GM12875 (cell line): ENCODE measurements around the gene GFER.

ENCODE experiments used
- H3K4me3 ChIP-seq: one replicate; pipeline ENCODE4 v1.5.1; 2011; ENCODE audit warnings: low read depth, low read length, control low read depth
- CTCF ChIP-seq: IDR thresholded peaks from 2 replicates; pipeline ENCODE4 v1.5.1; 2011; ENCODE audit warnings: low read depth, mild to moderate bottlenecking, control low read depth, inconsistent platforms, low read length, moderate library complexity, borderline replicate concordance; ENCODE audit not compliant: insufficient read depth

GFER gene

GRCh38 chr16:2025251-2025650, 41.3 kb downstream of the GFER start:
- H3K4me3 ChIP-seq = no peak overlapping the region
- TF ChIP-seq CTCF = no peak

- no peak overlapping the region for H3K4me3 ChIP-seq
Measured at GRCh38 chr16:2025878-2026460, 42.0 kb downstream of the GFER start.

GRCh38 chr16:2026461-2027023, 42.5 kb downstream of the GFER start, which contains the start of gene NHERF2:
Gene NHERF2, plus strand, starts transcription at chr16:2026902. Its CDS starts 104 bp downstream, at chr16:2027006.
- TF ChIP-seq CTCF = no peak
- no peak within 1 kb of the TSS for H3K4me3 ChIP-seq

More at GRCh38 chr16:2025878-2026460, 42.0 kb downstream of the GFER start:
- TF ChIP-seq CTCF = no peak

GRCh38 chr16:2027024-2028010, 43.3 kb downstream of the GFER start:
- TF ChIP-seq CTCF = no peak
- H3K4me3 ChIP-seq = no peak overlapping the region

GRCh38 chr16:2028146-2028545, 44.2 kb downstream of the GFER start:
- no peak overlapping the region for H3K4me3 ChIP-seq
- no peak for TF ChIP-seq CTCF

- no peak for TF ChIP-seq CTCF
- no peak overlapping the region for H3K4me3 ChIP-seq
Measured at GRCh38 chr16:2028620-2029220, 44.7 kb downstream of the GFER start.
